Caki2 (cell line): ENCODE measurements around the gene TRAPPC3L. TPM values are rescaled to one million over a fixed set of nuclear protein-coding genes. Genes with fewer than 3 reads are reported as not detected.
A peak's percentile ranks its signal among the peaks of the same experiment; 100 is the strongest.
"Not testable (repeated sequence)": the region's sequence is repeated elsewhere in the genome, so short reads cannot be mapped to it uniquely, and the experiment has no call there.

Source experiments
- DNase-seq: peaks from one replicate; pipeline ENCODE4 v3.0.0-alpha.2; 2015; ENCODE audit warnings: low read depth
- in situ Hi-C: cut with HindIII; loops from 2 replicates; pipeline ENCODE4 v1.10.0; 2016; ENCODE audit warnings: low sequenced_read_pairs, low pct_unique_long_range_greater_than_20kb, mixed read lengths
- total RNA-seq: library from RNA; depleted of rRNA; stranded (reverse); fragments of >200 nt; shearing (Covaris generic); gene quantifications from 2 replicates; pipeline ENCODE4 v1.2.3, GENCODE V29; 2014; ENCODE audit warnings: low replicate concordance

Gene TRAPPC3L
- total RNA-seq, 1 experiment from 2014 or later, result not detected

DNA sequence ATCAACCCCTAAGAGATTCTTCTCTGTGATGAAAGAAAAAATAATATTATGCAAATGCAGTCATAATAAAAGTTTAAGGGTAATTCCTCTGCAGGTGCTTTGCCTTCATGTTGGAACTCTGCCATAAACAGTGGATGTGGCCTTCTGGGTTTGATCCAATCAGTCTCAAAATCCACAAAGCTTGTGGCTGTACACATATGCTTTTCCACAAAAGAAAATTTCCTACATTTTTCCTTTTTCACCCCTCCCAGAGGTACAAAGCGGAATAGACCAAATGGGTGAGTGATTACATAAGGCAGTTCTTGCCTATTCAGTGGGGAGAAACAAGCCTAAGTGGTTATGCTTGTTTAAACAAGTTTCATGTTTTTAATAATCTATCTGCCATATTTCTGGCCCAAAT lies 17.4 kb downstream of the TRAPPC3L start:
- in situ Hi-C loops, result no loop called here
- no peak for DNase-seq

GRCh38 chr6:116524236-116524635 lies 21.2 kb downstream of the TRAPPC3L start:
- DNase-seq, result no peak
- in situ Hi-C loops, result no loop called here

- DNase-seq, result no peak
- in situ Hi-C loops, result no loop called here
Measured at GRCh38 chr6:116522896-116523295, 22.6 kb downstream of the TRAPPC3L start.

DNA sequence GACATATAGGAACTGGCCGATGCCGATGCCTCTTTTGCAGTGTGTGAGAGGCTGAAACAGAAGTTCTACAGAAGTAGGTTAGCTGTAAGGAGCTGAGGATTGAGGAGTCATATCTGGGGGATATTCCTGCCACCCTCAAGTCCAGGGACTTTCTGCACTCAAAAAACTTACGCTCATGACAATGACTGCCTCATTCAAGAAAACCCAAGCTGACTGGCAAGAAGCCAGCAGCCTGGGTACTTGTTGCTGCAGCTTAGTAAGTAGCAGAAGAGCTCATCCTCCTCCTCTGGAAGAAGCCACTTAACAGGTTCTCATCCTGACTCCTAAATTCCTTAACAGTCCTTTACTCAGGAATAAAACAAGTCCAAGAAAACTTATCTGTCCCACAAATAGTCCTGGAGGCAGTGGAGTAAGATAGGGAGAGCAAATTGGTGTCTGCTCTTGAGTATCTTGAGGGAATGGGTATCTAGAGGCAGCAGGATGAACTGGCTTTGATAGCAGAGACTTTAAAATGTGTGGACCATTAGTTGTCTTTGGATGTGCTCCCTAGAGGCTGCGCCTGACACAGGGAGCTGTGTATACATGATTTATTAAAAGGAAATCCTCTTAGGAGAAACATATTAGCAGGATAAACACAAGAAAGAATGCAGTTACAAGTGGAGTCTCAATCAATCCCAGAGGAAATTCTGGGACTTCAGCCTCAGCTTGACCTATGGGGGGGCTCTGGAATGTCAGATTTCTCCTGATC lies 26.7 kb downstream of the TRAPPC3L start:
- in situ Hi-C loops, result no loop called here
- no peak for DNase-seq

GRCh38 chr6:116515141-116515540 lies 30.3 kb downstream of the TRAPPC3L start:
- in situ Hi-C loops, result no loop called here
- DNase-seq, result no peak

DNA sequence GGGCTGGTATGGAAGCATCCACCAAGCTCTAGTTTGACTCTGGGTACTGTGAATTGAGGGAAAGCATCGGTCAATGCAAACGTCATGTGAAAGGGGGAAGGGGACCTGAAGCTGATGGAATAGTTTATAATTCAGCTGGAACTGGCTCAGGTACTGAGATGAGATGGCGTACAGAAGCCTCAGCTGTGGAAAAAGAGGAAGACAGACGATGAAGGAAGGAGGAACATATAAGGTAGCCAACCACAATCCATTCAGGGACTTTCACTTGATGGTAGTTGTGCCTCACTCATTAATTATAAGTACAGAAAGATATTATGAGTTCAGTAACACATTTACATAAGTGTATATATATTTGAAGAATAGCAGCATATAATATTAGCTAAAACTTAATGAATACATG lies 31.4 kb downstream of the TRAPPC3L start:
- no peak for DNase-seq
- in situ Hi-C loops, result no loop called here

DNA sequence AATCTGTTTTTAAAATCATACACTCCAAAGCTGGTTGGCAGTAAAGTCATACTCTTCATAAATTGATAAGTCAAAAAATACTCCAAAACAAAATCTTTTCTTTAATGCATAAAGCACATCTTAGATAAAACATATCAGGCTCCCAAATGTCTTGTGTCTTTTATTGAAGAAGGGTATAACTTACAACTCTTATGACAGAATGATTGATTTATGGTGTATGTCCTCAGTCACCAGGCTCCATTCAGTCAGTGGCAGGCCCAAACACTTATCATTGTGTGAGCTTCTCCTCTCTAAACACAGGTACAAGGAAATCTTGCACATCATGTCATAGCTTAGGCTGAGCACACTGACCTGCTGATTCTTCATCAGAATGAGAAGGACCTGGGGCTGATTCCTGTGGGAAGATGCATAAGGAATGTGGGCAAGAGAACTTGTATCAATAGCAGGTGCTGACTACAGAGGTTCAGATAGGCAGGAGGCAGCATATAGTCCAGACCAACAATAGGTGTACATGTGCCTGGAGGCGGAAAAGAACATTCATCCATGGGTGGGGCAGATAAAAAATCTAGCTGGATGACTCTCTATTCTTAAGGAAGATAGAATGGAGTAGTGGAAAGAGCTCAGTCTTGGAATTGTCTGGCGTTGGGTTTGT lies 32.1 kb downstream of the TRAPPC3L start:
- DNase-seq, result no peak
- in situ Hi-C loops, result no loop called here

DNA sequence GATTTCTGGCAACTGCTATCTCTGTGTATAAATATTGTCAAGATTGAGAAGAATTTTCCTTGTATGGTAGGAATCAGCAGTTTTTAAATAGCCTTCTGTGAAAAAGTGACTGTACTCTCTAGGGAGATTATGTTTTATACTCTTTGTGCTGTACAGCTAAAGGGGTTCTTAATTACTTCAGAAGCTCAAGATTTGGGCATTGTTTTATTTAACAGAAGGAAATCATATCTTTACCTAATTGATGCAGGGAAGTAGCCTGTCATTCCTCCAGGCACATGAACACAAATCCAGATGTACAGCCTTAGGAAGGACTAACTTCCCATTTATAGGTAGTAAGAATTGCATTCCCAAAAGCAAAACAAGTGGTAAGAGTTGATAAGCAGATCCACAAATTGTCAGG lies 32.8 kb downstream of the TRAPPC3L start:
- in situ Hi-C loops, result no loop called here
- DNase-seq, result no peak

DNA sequence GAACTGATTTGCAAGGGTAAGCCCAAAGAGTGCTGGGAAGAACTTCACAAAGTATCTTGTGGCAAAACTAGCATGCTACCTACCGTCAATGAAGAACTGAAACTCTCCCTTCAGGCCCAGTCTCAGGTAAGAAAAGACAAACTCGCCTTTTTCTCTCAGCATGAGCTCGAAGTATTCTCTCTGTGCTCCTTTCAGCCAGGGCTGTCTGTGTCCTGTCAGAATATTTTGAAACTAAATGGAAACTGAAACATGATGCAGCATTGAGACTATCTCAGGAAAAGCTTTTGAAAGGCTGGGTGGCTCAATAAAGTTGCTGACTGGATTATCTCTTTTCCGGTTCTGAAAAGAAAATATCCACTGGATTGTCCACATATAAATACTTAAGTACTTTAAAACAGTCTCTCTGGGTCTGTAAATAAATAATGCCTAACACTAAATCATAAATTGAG lies 33.3 kb downstream of the TRAPPC3L start:
- in situ Hi-C loops, result no loop called here
- no peak for DNase-seq

DNA sequence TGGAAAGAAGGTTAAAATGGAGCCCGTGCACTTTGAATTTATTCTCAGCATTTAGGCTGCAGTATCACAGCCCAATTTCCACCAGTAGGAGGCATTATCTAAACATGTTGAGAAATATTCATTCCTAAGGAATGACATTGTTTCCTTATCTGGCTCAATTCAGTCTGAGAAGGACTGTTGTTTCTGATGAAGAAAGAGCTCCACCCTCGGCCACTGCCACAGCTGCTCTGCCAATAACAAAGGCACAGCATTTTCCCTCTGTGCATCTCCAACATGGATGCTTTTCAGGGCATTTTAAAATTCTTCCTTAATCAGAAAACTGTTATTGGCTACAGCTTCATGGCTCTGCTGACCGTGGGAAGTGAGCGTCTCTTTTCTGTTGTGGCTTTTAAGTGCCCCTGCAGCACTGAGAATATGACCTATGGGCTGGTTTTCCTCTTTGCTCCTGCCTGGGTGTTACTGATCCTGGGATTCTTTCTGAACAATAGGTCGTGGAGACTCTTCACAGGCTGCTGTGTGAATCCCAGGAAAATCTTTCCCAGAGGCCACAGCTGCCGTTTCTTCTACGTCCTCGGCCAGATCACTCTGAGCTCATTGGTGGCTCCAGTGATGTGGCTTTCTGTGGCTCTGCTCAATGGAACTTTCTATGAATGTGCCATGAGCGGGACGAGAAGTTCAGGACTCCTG lies 33.9 kb downstream of the TRAPPC3L start, which contains the start of gene CALHM5:
Gene CALHM5 (plus strand): TSS at position 216 of the 687 bp plus-strand sequence. CDS start 58 bp downstream, at position 274.
- DNase-seq, result peak; percentile 71
- in situ Hi-C loops, result no loop called here

GRCh38 chr6:116508527-116508926 lies 37.0 kb downstream of the TRAPPC3L start:
- DNase-seq, result no peak
- in situ Hi-C loops, result no loop called here

DNA sequence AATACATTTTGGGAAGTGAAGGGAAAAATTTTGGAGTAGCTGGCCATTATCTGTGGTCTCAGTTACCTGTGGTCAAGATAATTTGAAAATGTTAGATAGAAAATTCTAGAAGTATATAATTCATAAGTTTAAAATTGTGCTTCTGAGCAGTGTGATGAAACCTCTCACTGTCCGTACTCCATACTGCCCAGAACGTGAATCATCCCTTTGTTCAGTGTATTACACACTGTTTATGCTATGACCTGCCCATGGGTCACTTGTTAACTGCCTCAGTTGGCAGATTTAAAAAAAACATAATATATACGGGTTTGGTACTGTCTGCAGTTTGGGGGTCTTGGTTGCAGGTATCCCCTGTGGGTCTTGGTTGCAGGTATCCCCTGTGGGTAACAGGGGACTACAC lies 38.2 kb downstream of the TRAPPC3L start:
- DNase-seq, result no peak
- in situ Hi-C loops, result no loop called here

GRCh38 chr6:116500969-116501433 lies 44.5 kb downstream of the TRAPPC3L start:
- in situ Hi-C loops, result no loop called here

GRCh38 chr6:116497113-116497676 lies 48.3 kb downstream of the TRAPPC3L start:
- DNase-seq, result no peak
- in situ Hi-C loops, result no loop called here

More at GRCh38 chr6:116500969-116501433, 44.5 kb downstream of the TRAPPC3L start:
- DNase-seq, result peak; percentile 79

DNA sequence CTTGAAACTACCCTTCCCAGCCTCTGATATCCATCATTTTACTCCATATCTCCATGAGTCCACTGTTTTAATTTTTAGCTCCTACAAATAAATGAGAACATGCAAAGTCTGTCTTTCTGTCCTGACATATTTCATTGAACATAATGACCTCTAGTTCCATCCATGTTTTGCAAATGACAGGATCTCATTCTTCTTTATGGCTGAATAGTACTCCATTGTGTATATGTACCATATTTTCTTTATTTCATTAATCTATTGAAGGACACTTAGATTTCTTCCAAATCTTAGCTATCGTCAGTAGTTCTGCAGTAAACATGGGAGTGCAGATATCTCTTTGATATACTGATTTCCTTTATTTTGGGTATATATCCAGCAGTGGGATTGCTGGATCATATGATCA lies 50.3 kb downstream of the TRAPPC3L start:
- in situ Hi-C loops, DNase-seq: not testable (repeated sequence)

- no peak for DNase-seq
- in situ Hi-C loops, result no loop called here
Measured at GRCh38 chr6:116492331-116493067, 53.0 kb downstream of the TRAPPC3L start.

DNA sequence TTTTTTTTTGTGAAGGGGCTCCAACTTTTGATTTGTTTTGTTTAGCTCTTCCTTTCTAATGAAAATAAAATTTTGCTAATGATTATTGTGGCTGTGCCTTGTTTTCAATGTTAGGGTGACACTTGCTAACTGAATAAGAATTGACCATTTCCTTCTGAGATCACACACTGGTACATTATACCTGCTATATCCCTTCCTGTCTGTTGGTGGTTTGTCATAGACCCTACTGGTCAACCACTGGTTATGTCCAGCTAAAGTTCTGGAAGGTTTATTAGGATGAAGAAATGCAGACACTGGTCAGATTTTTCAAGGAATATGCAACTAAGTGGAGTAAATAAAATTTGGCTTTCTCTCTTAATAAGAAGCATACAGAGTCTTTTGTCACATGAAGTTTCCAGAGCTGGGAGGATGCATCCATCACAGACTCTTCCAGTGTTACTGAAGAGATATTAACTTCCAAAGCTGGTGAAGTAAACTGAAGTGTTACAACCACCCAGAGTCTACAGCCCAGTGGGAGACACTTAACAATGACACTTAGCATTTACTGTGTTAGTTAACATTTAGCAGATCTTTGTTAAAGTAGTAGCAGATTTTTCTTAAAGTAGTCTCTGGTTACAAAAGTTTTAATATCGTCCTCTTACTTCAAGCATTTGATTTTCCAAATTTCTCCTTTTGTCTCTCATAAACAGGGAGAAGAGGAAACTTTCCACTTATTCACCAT lies 53.7 kb downstream of the TRAPPC3L start:
- DNase-seq, result no peak
- in situ Hi-C loops, result no loop called here
